H1 (cell line): ENCODE data around the gene CHCHD1. TPM values are rescaled to one million over a fixed set of nuclear protein-coding genes. Genes with fewer than 3 reads are reported as not detected.

Experiments used
- CEBPB ChIP-seq: IDR thresholded peaks from 2 replicates; pipeline ENCODE4 v1.6.1; 2012; ENCODE audit warnings: low read depth, low read length
- RXRA ChIP-seq: IDR thresholded peaks from 2 replicates; pipeline ENCODE4 v1.6.1; 2011; ENCODE audit warnings: low read depth, mild to moderate bottlenecking, low read length, moderate library complexity; ENCODE audit not compliant: insufficient read depth
- SIN3A ChIP-seq, 2 experiments: IDR thresholded peaks in 1 of 2; conservative IDR thresholded peaks in 1 of 2; 2 replicates each; pipeline ENCODE4 v1.6.1; 2011 to 2012; ENCODE audit warnings: low read length in 2 of 2, improper control_type of control experiment in 1 of 2, low read depth in 1 of 2, mild to moderate bottlenecking in 1 of 2
- TBP ChIP-seq: IDR thresholded peaks from 2 replicates; pipeline ENCODE4 v1.6.1; 2011; ENCODE audit warnings: low read depth, low read length, improper control_type of control experiment
- polyA plus RNA-seq, 7 experiments: library from polyadenylated mRNA; depleted of rRNA in 3 of 7; stranded (reverse) in 5 of 7; unstranded in 2 of 7; fragments of >200 nt in 5 of 7; fragments of 200-250 nt in 2 of 7; gene quantifications; 1 replicate in 5 of 7; 2 replicates in 1 of 7; 4 replicates in 1 of 7; pipeline versions ENCODE4 v1.2.1 to v1.2.3, GENCODE V29; 2011 to 2013; ENCODE audit warnings: missing spikeins in 2 of 7, mixed read lengths in 2 of 7
- total RNA-seq: library from RNA; stranded (reverse); fragmentation: NEBNext Ultra II Directional; extraction: Animal tissue kit (Norgen Biotek cat#: 25700); gene quantifications from 2 replicates; pipeline ENCODE4 v1.2.1, GENCODE V29; 2021

Gene CHCHD1
- total and polyA plus RNA-seq, 2 of the 8 experiments (the other 6 are each of a cell fraction or from before 2014, with no cell fraction given): 44.9 to 58.1 TPM

DNA sequence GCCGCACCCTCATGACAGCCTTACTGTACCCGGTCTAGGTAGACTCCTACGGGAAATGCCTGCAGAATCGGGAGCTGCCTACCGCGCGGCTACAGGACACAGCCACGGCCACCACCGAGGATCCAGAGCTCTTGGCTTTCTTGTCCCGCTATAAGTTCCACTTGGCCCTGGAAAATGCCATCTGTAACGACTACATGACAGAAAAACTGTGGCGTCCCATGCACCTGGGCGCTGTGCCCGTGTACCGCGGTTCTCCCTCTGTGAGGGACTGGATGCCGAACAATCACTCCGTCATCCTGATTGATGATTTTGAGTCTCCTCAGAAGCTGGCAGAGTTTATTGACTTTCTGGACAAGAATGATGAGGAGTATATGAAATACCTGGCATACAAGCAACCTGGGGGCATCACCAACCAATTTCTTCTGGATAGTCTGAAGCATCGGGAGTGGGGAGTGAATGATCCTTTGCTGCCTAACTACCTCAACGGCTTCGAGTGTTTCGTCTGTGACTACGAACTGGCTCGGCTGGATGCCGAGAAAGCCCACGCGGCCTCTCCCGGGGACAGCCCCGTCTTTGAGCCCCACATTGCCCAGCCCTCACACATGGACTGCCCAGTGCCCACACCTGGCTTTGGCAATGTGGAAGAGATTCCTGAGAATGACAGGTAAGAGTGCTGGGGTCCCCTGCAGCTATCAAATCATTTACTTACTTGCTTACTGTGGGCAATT lies 8.5 kb upstream of the CHCHD1 start (continued):
- TF ChIP-seq SIN3A (conservative IDR thresholded peaks at IDR 0.05 in 1 of 2, IDR thresholded peaks at IDR 0.05 in 1 of 2; ENCODE audit: low read depth in 1 of 2, low read length in 2 of 2): no peak
- no peak for TF ChIP-seq TBP
- no peak for TF ChIP-seq CEBPB
- no peak for TF ChIP-seq RXRA
